Endothelial cell of umbilical vein (primary cell): ENCODE data around the gene DPF3. TPM values are rescaled to one million over a fixed set of nuclear protein-coding genes. Genes with fewer than 3 reads are reported as not detected.

Experiments used
- BruUV-seq: library from RNA; stranded (reverse); fragments of 400-500 nt; replicated peaks from 2 replicates; lab custom pipeline; 2021; lab: Mats Ljungman, UMichigan
- CTCF ChIA-PET: fragments of 300-600, 350-600 bp; sonication (Branson Sonifier 250); formaldehyde crosslinking; loops from one replicate; lab custom pipeline; 2021; ENCODE audit warnings: antibody characterized with exemption, inconsistent platforms; lab: Charles Lee
- POLR2A ChIA-PET: fragments of 300-600, 350-600 bp; sonication (Branson Sonifier 250); formaldehyde crosslinking; loops from one replicate; lab custom pipeline; 2021; ENCODE audit warnings: antibody characterized with exemption, inconsistent platforms; lab: Charles Lee
- DNase-seq: peaks from one replicate; pipeline ENCODE4 v3.0.0-alpha.2; 2011; ENCODE audit warnings: low read depth, low spot score
- FAIRE-seq: peaks from 2 replicates; lab custom pipeline; 2011; peaks lifted over from hg19 to GRCh38; lab: Jason Lieb, UNC
- H2AFZ ChIP-seq: 2 replicates; pipeline ENCODE4 v1.6.0; 2012; ENCODE audit warnings: low read depth, low read length, control low read depth, inconsistent platforms
- H3K27ac ChIP-seq: 2 replicates; pipeline ENCODE4 v1.5.1; 2011; ENCODE audit warnings: low read depth, mild to moderate bottlenecking, control low read depth, low read length, moderate library complexity; ENCODE audit not compliant: insufficient read depth
- H3K27me3 ChIP-seq, 2 experiments: 2 replicates each; pipeline versions ENCODE4 v1.6.0 to v1.6.1; 2011; ENCODE audit warnings: low read length in 2 of 2, mixed read lengths in 1 of 2; ENCODE audit not compliant: control insufficient read depth in 2 of 2, insufficient read depth in 2 of 2
- H3K36me3 ChIP-seq, 2 experiments: 2 replicates in 1 of 2; 3 replicates in 1 of 2; pipeline ENCODE4 v1.5.1; 2011; ENCODE audit warnings: low read length in 2 of 2, mild to moderate bottlenecking in 1 of 2, moderate library complexity in 1 of 2; ENCODE audit not compliant: control insufficient read depth in 2 of 2, insufficient read depth in 2 of 2; ENCODE audit errors: extremely low read depth in 1 of 2
- H3K4me1 ChIP-seq: 3 replicates; pipeline ENCODE4 v1.5.1; 2011; ENCODE audit warnings: mild to moderate bottlenecking, low read length; ENCODE audit not compliant: control insufficient read depth, insufficient read depth; ENCODE audit errors: extremely low read depth
- H3K4me2 ChIP-seq: 2 replicates; pipeline ENCODE4 v1.6.1; 2011; ENCODE audit warnings: low read length, control low read depth, mixed read lengths; ENCODE audit not compliant: insufficient read depth
- H3K4me3 ChIP-seq, 3 experiments: fragments of 200-600 bp in 1 of 3; sonication (generic), shearing (Covaris generic) in 1 of 3; replicated peaks in 1 of 3; 2 replicates each; pipeline ENCODE4 v1.5.1; 2011 to 2016; ENCODE audit warnings: control low read depth in 3 of 3, low read length in 3 of 3, mild to moderate bottlenecking in 2 of 3, inconsistent platforms in 1 of 3, low read depth in 1 of 3, moderate library complexity in 1 of 3; ENCODE audit not compliant: insufficient read depth in 1 of 3
- H3K79me2 ChIP-seq: 2 replicates; pipeline ENCODE4 v1.6.0; 2012; ENCODE audit warnings: low read length, inconsistent platforms; ENCODE audit not compliant: control insufficient read depth, insufficient read depth
- H3K9ac ChIP-seq: replicated peaks from 2 replicates; pipeline ENCODE3; 2011; ENCODE audit warnings: low read length, control low read depth; ENCODE audit not compliant: insufficient read depth; ENCODE audit errors: extremely low read depth
- H3K9me1 ChIP-seq: replicated peaks from 3 replicates; pipeline ENCODE4 v1.6.0; 2011; ENCODE audit warnings: mild to moderate bottlenecking, low read length; ENCODE audit not compliant: control insufficient read depth, insufficient read depth; ENCODE audit errors: extremely low read depth
- H3K9me3 ChIP-seq: replicated peaks from 2 replicates; pipeline ENCODE4 v1.5.1; 2012; ENCODE audit warnings: low read length, inconsistent platforms; ENCODE audit not compliant: control insufficient read depth, insufficient read depth
- H4K20me1 ChIP-seq: replicated peaks from 2 replicates; pipeline ENCODE3; 2011; ENCODE audit warnings: mild to moderate bottlenecking, low read length; ENCODE audit not compliant: control insufficient read depth, insufficient read depth; ENCODE audit errors: extremely low read depth
- CTCF ChIP-seq, 2 donors: IDR thresholded peaks; 1 replicate in 1 of 2; 2 replicates in 1 of 2; pipeline ENCODE4 v1.5.1; 2011; ENCODE audit warnings: low read length in 2 of 2, mild to moderate bottlenecking in 2 of 2, moderate library complexity in 2 of 2, control low read depth in 1 of 2, inconsistent platforms in 1 of 2, low read depth in 1 of 2; ENCODE audit not compliant: insufficient read depth in 1 of 2; ENCODE audit errors: extremely low read depth in 1 of 2
- EZH2 ChIP-seq: IDR thresholded peaks from 2 replicates; pipeline ENCODE4 v1.6.1; 2012; ENCODE audit warnings: borderline replicate concordance, low read depth, mild to moderate bottlenecking, moderate library complexity, low read length, inconsistent platforms; ENCODE audit not compliant: severe bottlenecking
- FOS ChIP-seq: IDR thresholded peaks from 2 replicates; pipeline ENCODE4 v1.6.1; 2011; ENCODE audit warnings: mild to moderate bottlenecking, low read length, moderate library complexity, borderline replicate concordance; ENCODE audit not compliant: insufficient read depth
- GATA2 ChIP-seq: IDR thresholded peaks from 2 replicates; pipeline ENCODE4 v1.7.0; 2011; ENCODE audit warnings: low read depth, mild to moderate bottlenecking, moderate library complexity, mixed read lengths, low read length; ENCODE audit not compliant: insufficient read length, insufficient read depth
- JUN ChIP-seq: IDR thresholded peaks from 2 replicates; pipeline ENCODE4 v1.6.1; 2011; ENCODE audit warnings: borderline replicate concordance, low read depth; ENCODE audit not compliant: insufficient read length, insufficient read depth
- MAX ChIP-seq: IDR thresholded peaks from 2 replicates; pipeline ENCODE4 v1.6.1; 2011; ENCODE audit not compliant: insufficient read depth, insufficient read length
- MYC ChIP-seq: IDR thresholded peaks from one replicate; pipeline ENCODE4 v1.6.1; 2011; ENCODE audit warnings: mild to moderate bottlenecking, low read depth, low read length
- POLR2A ChIP-seq: IDR thresholded peaks from 2 replicates; pipeline ENCODE4 v1.6.1; 2012; ENCODE audit warnings: low read depth, mild to moderate bottlenecking, control low read depth, low read length
- POLR2AphosphoS5 ChIP-seq: IDR thresholded peaks from 2 replicates; pipeline ENCODE4 v1.6.1; 2012; ENCODE audit warnings: low read depth, mild to moderate bottlenecking, control low read depth, low read length, moderate library complexity; ENCODE audit not compliant: insufficient read depth
- dilution Hi-C: fragments of 300-500 bp; cut with MboI; formaldehyde crosslinking; loops from one replicate; pipeline ENCODE4 v1.15.0; 2019; ENCODE audit warnings: low sequenced_read_pairs; ENCODE audit not compliant: extremely low pct_ligation_motif_present
- intact Hi-C: fragments of 100-400 bp; cut with micrococcal nuclease; formaldehyde crosslinking; loops from one replicate; pipeline ENCODE4 v1.10.0; 2022
- polyA plus RNA-seq, 4 experiments: library from polyadenylated mRNA; depleted of rRNA in 3 of 4; stranded (reverse) in 3 of 4; unstranded in 1 of 4; fragments of >200 nt; gene quantifications; 2 replicates each; pipeline versions ENCODE4 v1.2.1 to v1.2.3, GENCODE V29; 2011 to 2012; ENCODE audit warnings: missing spikeins in 1 of 4
- total RNA-seq: library from RNA; stranded (reverse); gene quantifications from 2 replicates; pipeline ENCODE4 v1.2.3, GENCODE V29; 2021

DPF3 gene
- total and polyA plus RNA-seq, 2 donors (not counting 3 experiments of a cell fraction or from before 2014, with no cell fraction given): 2.4 to 3.5 TPM

- no TSS peak for BruUV-seq
- dilution Hi-C loops (no loop called here), intact Hi-C loops (no loop called here)
- Histone ChIP-seq H3K36me3 (no peaks in the 10 kb centered on the region), H3K9me3 (no peaks in the 10 kb centered on the region), H3K9me1 (no peaks in the 10 kb centered on the region), H3K4me2 (no peak overlapping the region), H3K4me3 (no peak overlapping the region), H3K27ac (no peak overlapping the region), H4K20me1 (no peaks in the 10 kb centered on the region), H2AFZ (no peak overlapping the region), H3K4me1 (no peaks in the 10 kb centered on the region), H3K9ac (no peak overlapping the region), H3K27me3 (no peaks in the 10 kb centered on the region), H3K79me2 (peaks cover 1% of the 10 kb centered on the region)
- ChIA-PET POLR2A (interaction anchor here (1.1 kb wide), 1 partner anchor 101 kb away, joined by 3 read pairs; the partner anchor contains the start of gene DPF3), CTCF (interaction anchor here (1.1 to 3.4 kb wide), 4 partner anchors 11 to 276 kb away, joined by 3 to 10 read pairs (median 3); no protein-coding TSS in a partner anchor)
- DNase-seq (no peak), FAIRE-seq (no peak)
- TF ChIP-seq FOS (no peak), POLR2A (no peak), CTCF (IDR thresholded peaks at IDR 0.05; ENCODE audit: extremely low read depth in 1 of 2, insufficient read depth in 1 of 2, low read depth in 1 of 2, low read length in 2 of 2) (no peak), MYC (no peak), POLR2AphosphoS5 (no peak), MAX (no peak), GATA2 (no peak), JUN (no peak), EZH2 (no peak)
Measured at GRCh38 chr14:72793156-72793939, 100.6 kb downstream of the DPF3 start.
